HEK293 (cell line): ENCODE results near the gene LIMA1.

Experiments
- CTCF ChIA-PET: fragments of 350-600 bp; formaldehyde crosslinking; extraction: SDS; loops from one replicate; lab custom pipeline; 2021; ENCODE audit warnings: antibody characterized with exemption; lab: Yijun Ruan, JAX
- POLR2A ChIA-PET: fragments of 300-600 bp; formaldehyde crosslinking; extraction: SDS; loops from one replicate; lab custom pipeline; 2020; ENCODE audit warnings: antibody characterized with exemption, inconsistent platforms; lab: Yijun Ruan, JAX
- H3K27ac ChIP-seq: fragments of 200-500 bp; sonication (Bioruptor generic); 2 replicates; pipeline ENCODE4 v1.5.1; 2014; ENCODE audit warnings: low read depth, low read length, control low read depth, inconsistent platforms; ENCODE audit errors: extremely low read depth
- H3K36me3 ChIP-seq, 2 experiments: fragments of 200-500 bp in 1 of 2; sonication (Bioruptor generic) in 1 of 2; 1 replicate in 1 of 2; 2 replicates in 1 of 2; pipeline ENCODE4 v1.5.1; 2014 to 2017; ENCODE audit warnings: inconsistent platforms in 2 of 2, low read length in 2 of 2; ENCODE audit not compliant: control insufficient read depth in 2 of 2, insufficient read depth in 1 of 2
- H3K4me1 ChIP-seq: fragments of 200-500 bp; sonication (Bioruptor generic); 2 replicates; pipeline ENCODE4 v1.5.1; 2014; ENCODE audit warnings: mild to moderate bottlenecking, low read length, inconsistent platforms; ENCODE audit not compliant: control insufficient read depth, insufficient read depth
- H3K4me3 ChIP-seq: 2 replicates; pipeline ENCODE4 v1.5.1; 2011; ENCODE audit warnings: low read depth, mild to moderate bottlenecking, control low read depth, low read length, moderate library complexity
- H3K9me3 ChIP-seq: fragments of 200-500 bp; sonication (Bioruptor generic); 2 replicates; pipeline ENCODE4 v1.5.1; 2014; ENCODE audit warnings: low read depth, low read length, inconsistent platforms; ENCODE audit not compliant: control insufficient read depth, insufficient read depth
- PRDM1 ChIP-seq: fragments of 450-650 bp; formaldehyde crosslinking; IDR thresholded peaks from 2 replicates; pipeline ENCODE4; 2016; ENCODE audit warnings: missing biosample characterization, missing genetic modification characterization
- PRDM2 ChIP-seq: fragments of 450-650 bp; formaldehyde crosslinking; IDR thresholded peaks from 2 replicates; pipeline ENCODE4 v1.5.1; 2016; ENCODE audit warnings: missing biosample characterization, missing genetic modification characterization, borderline replicate concordance
- REPIN1 ChIP-seq: fragments of 450-650 bp; formaldehyde crosslinking; IDR thresholded peaks from 2 replicates; pipeline ENCODE4 v1.5.1; 2017; ENCODE audit warnings: missing biosample characterization, missing genetic modification characterization, low read depth
- REST ChIP-seq: fragments of 450-650 bp; formaldehyde crosslinking; IDR thresholded peaks from 2 replicates; pipeline ENCODE4 v1.5.1; 2016; ENCODE audit warnings: missing biosample characterization, missing genetic modification characterization
- SP3 ChIP-seq: fragments of 450-650 bp; formaldehyde crosslinking; IDR thresholded peaks from 2 replicates; pipeline ENCODE4 v1.5.1; 2016; ENCODE audit warnings: missing biosample characterization, missing genetic modification characterization
- SP7 ChIP-seq: fragments of 450-650 bp; formaldehyde crosslinking; IDR thresholded peaks from 2 replicates; pipeline ENCODE4 v1.5.1; 2016; ENCODE audit warnings: missing biosample characterization, missing genetic modification characterization
- YY1 ChIP-seq: fragments of 450-650 bp; formaldehyde crosslinking; IDR thresholded peaks from 2 replicates; pipeline ENCODE4 v1.5.1; 2018; ENCODE audit warnings: missing biosample characterization, missing genetic modification characterization
- ZBTB48 ChIP-seq: fragments of 450-650 bp; formaldehyde crosslinking; IDR thresholded peaks from 2 replicates; pipeline ENCODE4 v1.5.1; 2016; ENCODE audit warnings: missing biosample characterization, missing genetic modification characterization
- ZFP41 ChIP-seq: fragments of 450-650 bp; formaldehyde crosslinking; IDR thresholded peaks from 2 replicates; pipeline ENCODE4 v1.5.1; 2016; ENCODE audit warnings: missing biosample characterization, missing genetic modification characterization, borderline replicate concordance
- ZFP69B ChIP-seq: fragments of 450-650 bp; formaldehyde crosslinking; IDR thresholded peaks from 2 replicates; pipeline ENCODE4 v1.5.1; 2016; ENCODE audit warnings: missing biosample characterization, missing genetic modification characterization
- ZNF114 ChIP-seq: fragments of 450-650 bp; formaldehyde crosslinking; IDR thresholded peaks from 2 replicates; pipeline ENCODE4 v1.5.0; 2017; ENCODE audit warnings: missing biosample characterization, missing genetic modification characterization
- ZNF148 ChIP-seq: fragments of 450-650 bp; formaldehyde crosslinking; IDR thresholded peaks from 2 replicates; pipeline ENCODE4 v1.5.0; 2017; ENCODE audit warnings: missing biosample characterization, missing genetic modification characterization, borderline replicate concordance
- ZNF292 ChIP-seq: fragments of 450-650 bp; formaldehyde crosslinking; IDR thresholded peaks from 2 replicates; pipeline ENCODE4 v1.5.1; 2016; ENCODE audit warnings: low read depth, missing biosample characterization, missing genetic modification characterization, borderline replicate concordance
- ZNF324 ChIP-seq: fragments of 450-650 bp; formaldehyde crosslinking; IDR thresholded peaks from 2 replicates; pipeline ENCODE4 v1.5.1; 2016; ENCODE audit warnings: missing biosample characterization, missing genetic modification characterization
- ZNF350 ChIP-seq: fragments of 450-650 bp; formaldehyde crosslinking; IDR thresholded peaks from 2 replicates; pipeline ENCODE4 v1.5.0; 2017; ENCODE audit warnings: missing biosample characterization, mild to moderate bottlenecking, missing genetic modification characterization
- ZNF366 ChIP-seq: fragments of 450-650 bp; formaldehyde crosslinking; conservative IDR thresholded peaks from 2 replicates; pipeline ENCODE4 v1.5.1; 2016; ENCODE audit warnings: missing biosample characterization, missing genetic modification characterization
- ZNF426 ChIP-seq: fragments of 450-650 bp; formaldehyde crosslinking; IDR thresholded peaks from 2 replicates; pipeline ENCODE4 v1.5.1; 2017; ENCODE audit warnings: missing biosample characterization, missing genetic modification characterization, mild to moderate bottlenecking, inconsistent platforms, moderate library complexity
- ZNF610 ChIP-seq: fragments of 450-650 bp; formaldehyde crosslinking; IDR thresholded peaks from 2 replicates; pipeline ENCODE4 v1.5.1; 2016; ENCODE audit warnings: missing biosample characterization, missing genetic modification characterization, borderline replicate concordance
- ZNF626 ChIP-seq: fragments of 450-650 bp; sonication (Bioruptor Pico); formaldehyde crosslinking; IDR thresholded peaks from 2 replicates; pipeline ENCODE4 v1.5.1; 2018; ENCODE audit warnings: missing biosample characterization, missing genetic modification characterization, inconsistent platforms
- ZNF654 ChIP-seq: fragments of 450-650 bp; formaldehyde crosslinking; IDR thresholded peaks from 2 replicates; pipeline ENCODE4 v1.5.1; 2016; ENCODE audit warnings: low read depth, missing biosample characterization, missing genetic modification characterization

Gene LIMA1

GRCh38 chr12:50282721-50283228, 545 bp downstream of the LIMA1 start (continued):
- TF ChIP-seq ZNF350 (tag by site-specific recombination) (no peak), ZNF426 (tag by site-specific recombination) (no peak), ZBTB48 (tag by site-specific recombination) (no peak), ZNF366 (tag by site-specific recombination) (peak; percentile 59; the same call in 1 of the 2 replicates)

- no peaks in the 10 kb centered on the region for H3K36me3 ChIP-seq
- H3K27ac ChIP-seq: no peak overlapping the region
- peaks cover 4% of the 10 kb centered on the region for H3K4me1 ChIP-seq
- POLR2A ChIA-PET: no interaction called here
- H3K4me3 ChIP-seq: no peak overlapping the region
- peak; percentile 31; the same call in 1 of the 2 replicates for TF ChIP-seq PRDM1 (tag by site-specific recombination)
- TF ChIP-seq ZNF114 (tag by site-specific recombination): no peak
- TF ChIP-seq REPIN1 (tag by site-specific recombination): no peak
- H3K9me3 ChIP-seq: no peaks in the 10 kb centered on the region
- CTCF ChIA-PET: interaction anchor here (0.6 kb wide), 1 partner anchor 269 kb away, joined by 3 read pairs; no protein-coding TSS in a partner anchor
Measured at GRCh38 chr12:50279501-50279900, 3.8 kb downstream of the LIMA1 start.

GRCh38 chr12:50276912-50277671, 6.2 kb downstream of the LIMA1 start:
- CTCF ChIA-PET: interaction anchor here (0.7 to 1.6 kb wide), 2 partner anchors 37 to 222 kb away, joined by 5 read pairs; no protein-coding TSS in a partner anchor
- Histone ChIP-seq H3K4me1 (no peaks in the 10 kb centered on the region; the same call in 1 of the 2 replicates), H3K9me3 (no peaks in the 10 kb centered on the region), H3K27ac (no peak overlapping the region), H3K36me3 (no peaks in the 10 kb centered on the region), H3K4me3 (no peak overlapping the region)
- POLR2A ChIA-PET: interaction anchor here (0.5 to 0.7 kb wide), 3 partner anchors 19 to 227 kb away, joined by 3 to 4 read pairs (median 3); no protein-coding TSS in a partner anchor
- TF ChIP-seq ZNF626 (tag by site-specific recombination): no peak
- TF ChIP-seq SP3: no peak
- no peak for TF ChIP-seq ZNF324 (tag by site-specific recombination)
- no peak for TF ChIP-seq REST (tag by site-specific recombination)
- no peak for TF ChIP-seq ZNF610 (tag by site-specific recombination)
- no peak for TF ChIP-seq SP7 (tag by site-specific recombination)
- no peak for TF ChIP-seq ZFP69B (tag by site-specific recombination)
- no peak for TF ChIP-seq ZFP41
- no peak for TF ChIP-seq PRDM2 (tag by site-specific recombination)
- TF ChIP-seq ZNF292 (tag by site-specific recombination): no peak
- TF ChIP-seq YY1 (tag by site-specific recombination): no peak
- no peak for TF ChIP-seq ZNF654 (tag by site-specific recombination)
- no peak for TF ChIP-seq ZNF148 (tag by site-specific recombination)
